ENCODE results near the gene GJA4. TPM values are rescaled to one million over a fixed set of nuclear protein-coding genes. Genes with fewer than 3 reads are reported as not detected.

Gene GJA4
- total RNA-seq (2014; rRNA removed; shearing (Covaris generic)): not detected in 2 replicates
- polyA plus RNA-seq (2015; cell fraction: cytosol; rRNA removed): not detected in 2 replicates
- not detected in 2 replicates for polyA plus RNA-seq (2015; cell fraction: nucleus; rRNA removed)

DNA sequence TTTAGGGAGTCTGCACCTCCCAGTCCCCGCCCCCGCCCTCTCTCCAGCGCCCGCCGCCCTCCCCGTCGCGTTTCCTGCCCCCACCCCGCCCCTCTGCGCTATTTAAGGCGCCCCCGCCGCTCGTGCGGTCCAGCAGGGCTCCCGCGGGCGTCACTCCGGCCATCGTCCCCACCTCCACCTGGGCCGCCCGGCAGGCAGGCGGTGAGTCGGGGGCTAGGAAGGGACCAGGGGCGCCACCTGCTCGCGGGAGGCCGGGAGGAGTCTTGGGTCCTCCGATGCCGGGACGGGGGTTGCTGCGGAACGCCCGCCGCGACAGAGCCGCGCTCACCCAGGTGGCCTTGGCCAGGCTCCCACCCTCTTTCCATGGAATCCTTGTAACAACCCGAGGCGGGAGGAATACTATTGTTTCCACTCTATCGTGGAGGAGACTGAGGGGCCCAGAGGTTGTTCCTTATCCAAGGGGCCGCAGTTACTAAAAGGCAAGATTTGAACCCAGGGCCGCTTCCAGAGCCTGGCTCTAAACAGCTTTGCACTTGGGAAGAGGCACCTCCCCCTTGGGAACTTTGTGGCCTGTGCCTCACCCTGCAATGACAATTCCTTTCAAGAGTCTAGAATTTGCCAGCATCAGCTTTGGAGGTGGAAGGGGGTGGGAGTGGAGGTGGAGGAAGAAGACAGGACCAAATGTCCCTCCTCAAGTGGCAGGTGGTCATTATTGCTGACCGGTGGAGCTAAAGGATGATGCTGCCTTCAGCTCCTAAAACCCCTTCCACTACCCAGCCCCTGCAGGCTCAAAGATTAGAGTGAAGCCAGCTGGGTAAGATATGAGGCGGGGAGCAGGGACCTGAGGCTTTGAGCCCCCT, at the start of gene GJA4:
GJA4 (plus strand) TSS at position 132 of the 860 bp plus-strand sequence. CDS start 1,215 bp downstream, outside the sequence.
- no peak for DNase-seq (ENCODE audit: low read depth)

DNA sequence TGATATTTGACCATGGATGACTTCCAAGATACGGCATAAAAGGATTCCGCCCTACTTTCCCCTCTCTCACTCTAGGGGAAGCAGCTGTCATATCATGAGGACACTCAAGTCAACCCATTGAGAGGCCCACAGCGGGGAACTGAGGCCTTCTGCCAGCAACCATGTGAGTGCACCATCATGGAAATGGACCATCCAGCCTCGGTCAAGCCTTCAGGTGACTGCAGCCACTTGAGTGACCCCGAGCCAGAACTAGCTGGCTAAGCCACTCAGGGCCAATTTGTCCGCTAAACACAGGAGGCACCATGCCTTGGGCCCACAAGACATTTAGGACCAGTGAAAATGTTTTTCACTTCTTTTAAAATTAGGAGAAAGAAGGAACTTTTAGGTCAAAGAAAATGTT, 49.0 kb upstream of the GJA4 start:
- no peak for DNase-seq (ENCODE audit: low read depth)

DNA sequence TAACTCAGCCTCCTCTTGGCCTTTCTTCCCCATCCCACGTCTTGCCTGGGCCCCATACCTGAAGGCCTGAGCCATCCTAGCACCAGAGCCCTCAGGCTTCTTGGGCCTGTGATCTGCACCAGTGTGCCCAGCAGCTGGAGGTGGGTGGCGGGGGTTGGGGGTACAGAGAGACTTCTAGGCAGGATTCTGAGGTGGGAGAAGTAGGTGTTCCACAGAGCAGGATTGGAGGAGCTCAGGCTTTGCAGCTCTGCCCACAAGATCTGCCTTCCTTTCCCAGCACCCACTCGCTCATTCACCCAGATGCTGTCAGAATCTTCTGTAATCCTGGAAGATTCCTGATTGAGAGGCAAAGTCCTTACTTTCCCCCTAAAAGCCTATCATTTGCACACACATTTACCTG, 47.9 kb upstream of the GJA4 start:
- DNase-seq (ENCODE audit: low read depth): no peak

DNA sequence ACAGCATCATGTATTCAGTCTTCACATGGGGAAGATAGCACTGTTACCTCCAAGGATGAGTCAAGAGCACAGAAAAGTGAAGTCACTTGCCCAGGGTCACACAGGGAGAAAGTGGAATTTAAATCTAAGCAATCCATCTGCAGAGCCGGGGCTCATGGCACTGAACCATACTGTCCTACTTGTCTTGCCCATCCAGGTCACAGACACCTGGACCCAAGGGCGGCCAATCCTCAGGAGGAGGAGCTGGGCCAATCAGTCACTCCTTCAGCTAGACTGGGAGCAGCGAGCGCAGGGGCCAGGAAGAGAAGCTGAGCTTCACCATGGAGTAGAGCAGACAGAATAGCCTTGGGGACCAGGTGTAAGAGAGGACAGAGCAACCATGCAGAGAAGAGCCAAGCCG, 47.1 kb upstream of the GJA4 start:
- no peak for DNase-seq (ENCODE audit: low read depth)

GRCh38 chr1:34746101-34746500, 46.7 kb upstream of the GJA4 start:
- DNase-seq (ENCODE audit: low read depth): no peak

GRCh38 chr1:34746785-34747637, 45.8 kb upstream of the GJA4 start:
- no peak for DNase-seq (ENCODE audit: low read depth)

- no peak for DNase-seq (ENCODE audit: low read depth)
These were observed 45.2 kb upstream of the GJA4 start for GRCh38 chr1:34747638-34747941.

GRCh38 chr1:34749992-34750391, 42.8 kb upstream of the GJA4 start:
- DNase-seq (ENCODE audit: low read depth): no peak

GRCh38 chr1:34750610-34751009, 42.2 kb upstream of the GJA4 start:
- DNase-seq (ENCODE audit: low read depth): no peak

GRCh38 chr1:34753163-34753562, 39.6 kb upstream of the GJA4 start:
- DNase-seq (ENCODE audit: low read depth): peak; percentile 50

DNA sequence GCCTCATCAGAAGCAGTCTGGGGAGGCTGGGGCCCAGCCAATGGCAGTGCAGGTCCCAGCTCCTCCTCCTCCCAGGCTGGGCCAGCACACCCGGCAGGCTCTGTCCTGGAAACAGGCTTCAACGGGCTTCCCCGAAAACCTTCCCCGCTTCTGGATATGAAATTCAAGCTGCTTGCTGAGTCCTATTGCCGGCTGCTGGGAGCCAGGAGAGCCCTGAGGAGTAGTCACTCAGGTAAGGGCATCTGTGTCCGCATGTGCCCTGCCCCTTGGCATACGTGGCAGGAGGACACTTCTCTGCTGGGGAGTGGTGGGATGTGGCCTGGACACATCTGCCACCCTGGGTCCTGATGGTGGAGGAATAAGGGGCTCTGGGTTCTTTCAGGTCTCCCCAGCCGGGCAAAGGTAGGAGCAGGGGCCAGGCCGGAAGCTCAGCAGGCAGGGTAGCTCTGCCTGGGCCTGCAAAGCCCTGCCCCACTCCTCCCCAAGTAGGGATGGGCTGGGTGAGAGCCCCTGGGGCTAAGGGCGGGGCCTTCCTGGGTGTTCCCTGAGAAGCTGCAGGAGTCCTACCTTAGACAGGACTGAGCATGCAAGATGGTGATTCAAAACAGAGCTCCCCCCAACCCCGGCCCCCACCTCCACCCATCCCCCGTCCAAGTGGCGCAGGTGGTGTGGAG, 37.7 kb upstream of the GJA4 start, which contains the start of gene GJB5:
GJB5 (plus strand) TSS at position 84 of the 674 bp plus-strand sequence. CDS start 2,284 bp downstream, outside the sequence.
- DNase-seq (ENCODE audit: low read depth): no peak

DNA sequence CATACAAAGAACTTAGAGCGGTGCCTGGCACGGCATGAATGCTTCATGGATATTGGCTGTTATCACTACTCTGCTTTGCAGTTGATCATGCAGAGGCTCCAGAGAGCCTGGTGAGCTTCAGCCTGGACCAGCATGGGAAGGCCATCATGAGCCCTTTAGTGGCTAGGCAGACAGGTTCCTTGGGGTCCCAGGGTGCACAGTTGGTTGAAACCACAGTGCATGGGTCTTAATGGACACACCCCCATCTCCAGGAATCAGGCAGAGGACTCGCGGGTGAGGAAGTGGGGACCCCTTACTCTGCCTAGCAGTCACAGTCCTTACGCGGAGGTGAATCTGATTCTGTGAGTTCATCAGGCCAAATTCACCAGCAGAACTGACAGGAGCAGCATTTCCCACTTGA, 36.8 kb upstream of the GJA4 start:
- no peak for DNase-seq (ENCODE audit: low read depth)

- no peak for DNase-seq (ENCODE audit: low read depth)
These were observed 35.4 kb upstream of the GJA4 start for GRCh38 chr1:34757386-34757785.

GRCh38 chr1:34758751-34759150, 34.0 kb upstream of the GJA4 start:
- DNase-seq (ENCODE audit: low read depth): no peak

DNA sequence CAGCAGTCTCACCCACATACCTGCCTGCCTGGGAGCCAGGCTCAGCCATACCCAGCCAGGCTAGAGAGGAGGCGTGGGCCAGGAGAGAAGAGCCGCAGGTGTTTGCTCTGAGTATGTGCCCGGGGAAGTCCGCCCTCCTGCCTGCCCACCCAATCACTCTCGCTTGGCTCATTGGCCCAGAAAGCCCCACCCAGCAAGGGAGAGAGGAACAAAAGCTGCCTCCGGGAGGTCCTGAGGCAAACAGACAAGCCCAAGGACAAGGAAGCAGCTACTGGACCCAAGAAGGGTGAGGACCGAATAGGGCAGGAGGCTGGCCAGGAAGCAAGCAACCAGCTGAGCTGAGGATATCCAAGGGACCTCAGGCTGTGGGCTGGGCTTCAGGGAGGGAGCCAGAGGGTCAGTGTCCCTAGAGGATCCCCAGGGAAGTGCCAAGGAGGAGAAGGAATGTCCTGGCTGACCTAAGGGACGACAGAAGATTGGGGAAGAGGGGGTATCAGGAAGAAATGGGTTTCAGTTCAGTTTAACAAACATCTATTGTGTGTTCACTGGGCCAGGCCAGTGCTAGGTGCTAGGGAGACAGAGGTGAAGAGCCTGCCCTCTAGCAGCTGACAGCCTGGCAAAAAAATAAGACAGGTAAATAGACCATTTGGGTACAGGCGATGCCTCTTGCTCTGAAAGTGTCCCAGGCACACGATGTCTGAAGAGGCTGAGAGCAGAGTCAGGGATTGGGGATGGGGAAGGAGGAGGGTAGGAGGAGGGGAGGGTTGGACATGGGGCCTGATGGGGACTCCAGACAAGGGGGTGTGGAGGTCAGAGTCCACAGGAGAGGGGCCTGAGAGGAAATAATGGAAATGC, 33.1 kb upstream of the GJA4 start, which contains the start of gene GJB4:
GJB4 (plus strand) TSS at position 238 of the 855 bp plus-strand sequence. CDS start 1,515 bp downstream, outside the sequence.
- DNase-seq (ENCODE audit: low read depth): no peak

DNA sequence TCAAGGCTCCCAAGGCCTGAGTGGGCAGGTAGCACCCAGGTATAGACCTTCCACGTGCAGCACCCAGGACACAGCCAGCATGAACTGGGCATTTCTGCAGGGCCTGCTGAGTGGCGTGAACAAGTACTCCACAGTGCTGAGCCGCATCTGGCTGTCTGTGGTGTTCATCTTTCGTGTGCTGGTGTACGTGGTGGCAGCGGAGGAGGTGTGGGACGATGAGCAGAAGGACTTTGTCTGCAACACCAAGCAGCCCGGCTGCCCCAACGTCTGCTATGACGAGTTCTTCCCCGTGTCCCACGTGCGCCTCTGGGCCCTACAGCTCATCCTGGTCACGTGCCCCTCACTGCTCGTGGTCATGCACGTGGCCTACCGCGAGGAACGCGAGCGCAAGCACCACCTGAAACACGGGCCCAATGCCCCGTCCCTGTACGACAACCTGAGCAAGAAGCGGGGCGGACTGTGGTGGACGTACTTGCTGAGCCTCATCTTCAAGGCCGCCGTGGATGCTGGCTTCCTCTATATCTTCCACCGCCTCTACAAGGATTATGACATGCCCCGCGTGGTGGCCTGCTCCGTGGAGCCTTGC, 31.5 kb upstream of the GJA4 start:
- DNase-seq (ENCODE audit: low read depth): no peak

DNA sequence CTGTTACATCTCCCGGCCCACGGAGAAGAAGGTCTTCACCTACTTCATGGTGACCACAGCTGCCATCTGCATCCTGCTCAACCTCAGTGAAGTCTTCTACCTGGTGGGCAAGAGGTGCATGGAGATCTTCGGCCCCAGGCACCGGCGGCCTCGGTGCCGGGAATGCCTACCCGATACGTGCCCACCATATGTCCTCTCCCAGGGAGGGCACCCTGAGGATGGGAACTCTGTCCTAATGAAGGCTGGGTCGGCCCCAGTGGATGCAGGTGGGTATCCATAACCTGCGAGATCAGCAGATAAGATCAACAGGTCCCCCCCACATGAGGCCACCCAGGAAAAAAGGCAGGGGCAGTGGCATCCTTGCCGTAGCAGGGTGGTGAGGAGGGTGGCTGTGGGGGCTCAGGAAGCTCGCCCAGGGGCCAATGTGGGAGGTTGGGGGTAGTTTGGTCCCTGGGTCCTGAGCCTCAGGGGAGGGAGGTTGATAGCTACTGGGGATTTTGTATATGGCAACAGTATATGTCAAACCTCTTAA, 31.0 kb upstream of the GJA4 start:
- no peak for DNase-seq (ENCODE audit: low read depth)

GRCh38 chr1:34762474-34763141, 30.2 kb upstream of the GJA4 start:
- DNase-seq (ENCODE audit: low read depth): peak; percentile 26

DNA sequence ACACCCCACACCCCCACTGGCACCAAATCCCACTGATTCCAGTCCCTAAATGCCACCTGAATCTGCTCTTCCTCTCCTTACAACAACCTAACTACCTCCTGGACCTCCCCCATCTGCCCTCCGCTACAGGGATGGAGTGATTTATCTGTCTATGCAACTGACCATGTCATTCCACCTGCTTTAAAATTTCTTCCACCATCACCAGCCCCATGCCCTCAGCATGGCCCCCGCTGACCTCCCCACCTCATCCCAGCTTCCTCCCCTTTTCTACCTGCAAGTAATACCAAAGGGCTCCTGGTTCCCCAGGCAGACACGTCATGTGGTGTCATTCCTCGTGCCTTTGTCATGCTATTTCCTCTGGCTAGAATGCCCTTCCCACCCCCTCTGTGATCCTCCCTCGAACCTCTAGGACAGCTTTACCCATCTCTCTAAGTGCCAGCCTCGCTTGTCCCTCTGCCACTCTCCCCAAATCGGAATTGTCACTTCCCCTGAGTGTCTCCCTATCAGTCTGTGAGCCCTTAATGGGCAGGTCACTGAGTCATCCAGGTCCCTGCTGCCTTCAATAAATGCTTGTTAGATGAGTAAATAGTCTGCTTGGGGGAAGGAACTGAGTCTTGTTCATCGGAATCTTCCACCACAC, 29.5 kb upstream of the GJA4 start:
- peak; percentile 82 for DNase-seq (ENCODE audit: low read depth)
